Measurements from ENCODE around the gene SLC30A1.

The SLC30A1 gene

GRCh38 chr1:211603191-211603701 is 24.3 kb upstream of the SLC30A1 start:
- no peak overlapping the region for H3K4me3 ChIP-seq (ENCODE audit: low read length)
- TF ChIP-seq ZNF274 (IDR thresholded peaks at IDR 0.05; ENCODE audit: low read depth, low read length), result no peak

GRCh38 chr1:211601982-211602670 is 23.2 kb upstream of the SLC30A1 start:
- no peak overlapping the region for H3K4me3 ChIP-seq (ENCODE audit: low read length)
- no peak for TF ChIP-seq ZNF274 (IDR thresholded peaks at IDR 0.05; ENCODE audit: low read depth, low read length)

GRCh38 chr1:211601159-211601558 is 22.2 kb upstream of the SLC30A1 start:
- H3K4me3 ChIP-seq (ENCODE audit: low read length), result no peak overlapping the region
- no peak for TF ChIP-seq ZNF274 (IDR thresholded peaks at IDR 0.05; ENCODE audit: low read depth, low read length)

GRCh38 chr1:211599250-211599649 is 20.3 kb upstream of the SLC30A1 start:
- no peak for TF ChIP-seq ZNF274 (IDR thresholded peaks at IDR 0.05; ENCODE audit: low read depth, low read length)
- no peak overlapping the region for H3K4me3 ChIP-seq (ENCODE audit: low read length)

- no peak for TF ChIP-seq ZNF274 (IDR thresholded peaks at IDR 0.05; ENCODE audit: low read depth, low read length)
- no peak overlapping the region for H3K4me3 ChIP-seq (ENCODE audit: low read length)
These were observed 19.6 kb upstream of the SLC30A1 start for GRCh38 chr1:211598514-211598913.

GRCh38 chr1:211596418-211597181 is 17.6 kb upstream of the SLC30A1 start:
- no peak for TF ChIP-seq ZNF274 (IDR thresholded peaks at IDR 0.05; ENCODE audit: low read depth, low read length)

GRCh38 chr1:211595419-211595818 is 16.5 kb upstream of the SLC30A1 start:
- no peak for TF ChIP-seq ZNF274 (IDR thresholded peaks at IDR 0.05; ENCODE audit: low read depth, low read length)
- no peak overlapping the region for H3K4me3 ChIP-seq (ENCODE audit: low read length)

More at GRCh38 chr1:211596418-211597181, 17.6 kb upstream of the SLC30A1 start:
- no peak overlapping the region for H3K4me3 ChIP-seq (ENCODE audit: low read length)

- no peak for TF ChIP-seq ZNF274 (IDR thresholded peaks at IDR 0.05; ENCODE audit: low read depth, low read length)
- no peak overlapping the region for H3K4me3 ChIP-seq (ENCODE audit: low read length)
These were observed 13.1 kb upstream of the SLC30A1 start for GRCh38 chr1:211591980-211592493.

- TF ChIP-seq ZNF274 (IDR thresholded peaks at IDR 0.05; ENCODE audit: low read depth, low read length), result no peak
- no peak overlapping the region for H3K4me3 ChIP-seq (ENCODE audit: low read length)
These were observed 11.1 kb upstream of the SLC30A1 start for GRCh38 chr1:211589782-211590721.

GRCh38 chr1:211588711-211589110 is 9.8 kb upstream of the SLC30A1 start:
- no peak overlapping the region for H3K4me3 ChIP-seq (ENCODE audit: low read length)
- TF ChIP-seq ZNF274 (IDR thresholded peaks at IDR 0.05; ENCODE audit: low read depth, low read length), result no peak

- no peak for TF ChIP-seq ZNF274 (IDR thresholded peaks at IDR 0.05; ENCODE audit: low read depth, low read length)
- no peak overlapping the region for H3K4me3 ChIP-seq (ENCODE audit: low read length)
These were observed 8.2 kb upstream of the SLC30A1 start for GRCh38 chr1:211587123-211587522.

- TF ChIP-seq ZNF274 (IDR thresholded peaks at IDR 0.05; ENCODE audit: low read depth, low read length), result no peak
- H3K4me3 ChIP-seq (ENCODE audit: low read length), result no peak overlapping the region
These were observed 7.6 kb upstream of the SLC30A1 start for GRCh38 chr1:211586538-211586937.

GRCh38 chr1:211583011-211583992 is 4.3 kb upstream of the SLC30A1 start:
- no peak for TF ChIP-seq ZNF274 (IDR thresholded peaks at IDR 0.05; ENCODE audit: low read depth, low read length)
- no peak overlapping the region for H3K4me3 ChIP-seq (ENCODE audit: low read length)

Data from GM08714 (cell line).